HUES6 (cell line): ENCODE data around the gene TSPAN33.
"Not testable (repeated sequence)": the region's sequence is repeated elsewhere in the genome, so short reads cannot be mapped to it uniquely, and the experiment has no call there.

Experiments
- H3K27ac ChIP-seq: 2 replicates; pipeline ENCODE4 v1.7.0; 2013; ENCODE audit warnings: low read depth, mild to moderate bottlenecking, low read length, inconsistent platforms
- H3K27me3 ChIP-seq: 2 replicates; pipeline ENCODE4 v1.6.1; 2013; ENCODE audit warnings: low read length; ENCODE audit not compliant: control insufficient read depth, insufficient read depth
- H3K36me3 ChIP-seq: 2 replicates; pipeline ENCODE4 v1.6.1; 2013; ENCODE audit warnings: low read length; ENCODE audit not compliant: control insufficient read depth, insufficient read depth
- H3K4me1 ChIP-seq: 2 replicates; pipeline ENCODE4 v1.6.1; 2013; ENCODE audit warnings: low read length; ENCODE audit not compliant: control insufficient read depth, insufficient read depth
- H3K4me3 ChIP-seq: 2 replicates; pipeline ENCODE4 v1.5.1; 2013; ENCODE audit warnings: low read depth, low read length
- H3K9ac ChIP-seq: one replicate; pipeline ENCODE4 v1.6.1; 2013; ENCODE audit warnings: mild to moderate bottlenecking, low read length
- H3K9me3 ChIP-seq: 2 replicates; pipeline ENCODE4 v1.6.1; 2013; ENCODE audit warnings: low read depth, low read length; ENCODE audit not compliant: control insufficient read depth, insufficient read depth

The TSPAN33 gene

DNA sequence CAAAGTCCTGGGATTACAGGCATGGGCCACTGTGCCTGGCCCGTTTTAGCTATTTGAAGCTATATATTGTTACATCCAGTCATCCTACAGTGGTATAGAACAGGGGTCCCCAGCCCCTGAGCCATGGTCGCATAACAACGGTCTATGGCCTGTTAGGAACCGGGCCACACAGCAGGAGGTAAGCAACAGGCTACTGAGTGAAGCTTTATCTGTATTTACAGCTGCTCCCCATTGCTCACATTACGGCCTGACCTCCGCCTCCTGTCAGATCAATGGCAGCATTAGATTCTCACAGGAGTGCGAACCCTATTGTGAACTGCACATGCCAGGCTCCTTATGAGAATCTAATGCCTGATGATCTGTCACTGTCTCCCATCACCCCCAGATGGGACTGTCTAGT lies 26.3 kb upstream of the TSPAN33 start:
- no peak overlapping the region for H3K9ac ChIP-seq
- no peak overlapping the region for H3K27ac ChIP-seq
- no peaks in the 10 kb centered on the region for H3K4me1 ChIP-seq
- no peak overlapping the region for H3K4me3 ChIP-seq
- peaks cover 38% of the 10 kb centered on the region for H3K9me3 ChIP-seq
- no peaks in the 10 kb centered on the region for H3K27me3 ChIP-seq
- H3K36me3 ChIP-seq = no peaks in the 10 kb centered on the region

DNA sequence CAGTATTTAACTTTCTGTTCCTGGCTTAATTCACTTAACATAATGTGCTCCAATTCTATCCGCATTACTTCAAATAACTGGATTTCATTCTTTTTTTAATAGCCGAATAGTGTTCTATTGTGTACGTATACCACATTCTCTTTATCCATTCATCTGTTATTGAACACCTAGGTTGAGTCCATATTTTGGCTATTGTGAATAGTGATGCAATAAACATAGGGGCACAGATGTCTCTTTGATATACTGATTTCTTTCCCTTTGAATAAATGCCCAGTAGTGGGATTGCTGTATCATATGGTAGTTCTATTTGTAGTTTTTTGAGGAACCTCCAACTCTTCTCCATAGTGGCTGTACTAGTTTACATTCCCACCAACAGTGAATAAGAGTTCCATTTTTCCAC lies 25.5 kb upstream of the TSPAN33 start:
- H3K4me3 ChIP-seq = no peak overlapping the region
- no peak overlapping the region for H3K27ac ChIP-seq
- peaks cover 38% of the 10 kb centered on the region for H3K9me3 ChIP-seq
- H3K27me3 ChIP-seq = no peaks in the 10 kb centered on the region
- H3K4me1 ChIP-seq = no peaks in the 10 kb centered on the region
- no peak overlapping the region for H3K9ac ChIP-seq
- no peaks in the 10 kb centered on the region for H3K36me3 ChIP-seq

DNA sequence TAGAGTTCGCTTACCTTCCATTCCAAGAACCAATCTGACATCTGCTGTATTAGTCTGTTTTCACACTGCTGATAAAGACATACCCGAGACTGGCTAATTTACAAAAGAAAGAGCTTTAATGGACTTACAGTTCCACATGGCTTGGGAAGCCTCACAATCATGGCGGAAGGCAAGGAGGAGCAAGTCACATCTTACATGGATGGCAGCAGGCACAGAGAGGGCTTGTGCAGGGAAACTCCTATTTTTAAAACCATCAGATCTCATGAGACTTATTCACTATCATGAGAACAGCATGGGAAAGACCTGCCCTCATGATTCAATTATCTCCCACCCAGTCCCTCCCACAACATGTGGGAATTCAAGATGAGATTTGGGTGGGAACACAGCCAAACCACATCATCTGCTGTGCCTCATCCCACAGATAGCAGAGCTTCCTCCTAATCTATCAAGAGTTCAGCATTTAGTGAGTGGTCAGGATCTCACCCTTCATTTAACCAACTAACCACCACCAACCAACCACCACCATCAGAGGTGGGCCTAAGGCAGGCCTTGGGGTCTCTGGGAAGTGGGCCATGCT lies 22.9 kb upstream of the TSPAN33 start:
- not testable (repeated sequence) for H3K36me3 ChIP-seq, H3K27me3 ChIP-seq, H3K4me1 ChIP-seq, H3K4me3 ChIP-seq, H3K9ac ChIP-seq, H3K27ac ChIP-seq
- peaks cover 38% of the 10 kb centered on the region for H3K9me3 ChIP-seq

DNA sequence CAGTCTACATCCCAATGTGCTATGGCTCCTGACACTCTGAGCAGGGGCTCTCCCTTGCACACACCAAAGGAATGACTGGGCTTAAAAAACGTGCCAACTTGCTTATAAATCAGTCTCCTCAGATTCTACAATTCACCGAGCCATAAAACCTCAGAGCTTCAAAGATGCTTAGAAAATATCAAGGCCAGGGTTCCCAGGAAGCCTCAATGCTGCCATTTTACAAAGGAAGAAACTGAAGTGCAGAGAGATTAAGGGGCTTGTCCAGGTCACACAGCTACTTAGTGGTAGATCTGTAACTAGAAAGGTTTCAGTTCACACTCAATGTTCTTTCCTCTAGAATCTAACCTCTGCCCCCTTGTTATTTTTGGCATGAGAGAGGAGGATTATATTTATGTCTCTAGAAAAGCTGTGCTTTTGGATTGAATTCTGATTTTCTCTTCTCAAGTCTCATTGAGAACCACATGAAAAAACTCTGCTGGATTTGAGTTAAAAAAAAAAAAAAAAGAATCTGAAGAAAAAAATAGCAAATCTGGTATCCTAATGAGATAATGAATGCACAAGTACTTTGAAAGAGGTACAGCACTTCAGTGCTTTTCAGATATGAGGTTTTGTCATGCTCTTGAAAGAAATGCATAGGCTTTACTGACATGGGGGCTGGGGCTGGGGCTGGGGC lies 22.3 kb upstream of the TSPAN33 start:
- Histone ChIP-seq H3K9ac (no peak overlapping the region), H3K9me3 (peaks cover 38% of the 10 kb centered on the region), H3K4me3 (no peak overlapping the region), H3K27ac (no peak overlapping the region), H3K36me3 (no peaks in the 10 kb centered on the region), H3K27me3 (no peaks in the 10 kb centered on the region), H3K4me1 (no peaks in the 10 kb centered on the region)

DNA sequence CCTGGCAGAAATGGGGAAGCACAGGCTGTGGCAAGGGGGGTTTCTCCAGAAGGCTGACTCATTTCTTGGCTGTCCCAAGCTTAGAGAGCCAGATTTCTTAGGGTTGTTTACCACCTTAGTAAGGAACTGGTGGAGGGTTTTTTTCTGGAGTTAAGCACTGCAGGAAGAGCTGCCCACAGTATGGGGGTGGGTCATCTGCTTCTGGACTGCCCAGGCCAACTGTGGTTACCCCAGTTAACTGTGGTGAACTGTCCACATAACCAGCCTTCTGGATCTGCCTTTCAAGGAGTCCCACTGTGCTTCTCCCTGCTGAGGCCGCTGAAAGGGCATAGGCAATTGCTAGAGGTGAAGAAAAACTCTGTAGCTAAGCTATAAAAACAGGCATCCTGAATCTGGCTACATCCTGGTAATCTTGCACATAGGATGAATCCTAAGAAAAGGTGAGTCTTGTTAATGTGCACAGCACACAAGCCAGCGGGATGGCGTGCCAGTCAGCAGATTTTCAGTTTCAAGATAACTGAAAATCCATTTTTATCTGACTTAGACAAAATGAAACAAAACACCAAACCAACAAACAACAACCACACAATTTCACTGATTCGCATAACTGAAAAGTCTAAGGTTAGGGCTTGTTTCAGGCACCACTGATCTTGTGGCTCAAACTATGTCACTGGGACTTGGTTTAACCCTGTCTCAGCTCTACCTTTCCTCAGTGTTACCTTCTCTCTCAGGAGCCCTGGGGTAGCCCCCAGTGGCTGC lies 21.6 kb upstream of the TSPAN33 start:
- Histone ChIP-seq H3K4me1 (no peaks in the 10 kb centered on the region), H3K27me3 (no peaks in the 10 kb centered on the region), H3K9me3 (peaks cover 38% of the 10 kb centered on the region), H3K27ac (no peak overlapping the region), H3K4me3 (no peak overlapping the region), H3K9ac (no peak overlapping the region), H3K36me3 (no peaks in the 10 kb centered on the region)

DNA sequence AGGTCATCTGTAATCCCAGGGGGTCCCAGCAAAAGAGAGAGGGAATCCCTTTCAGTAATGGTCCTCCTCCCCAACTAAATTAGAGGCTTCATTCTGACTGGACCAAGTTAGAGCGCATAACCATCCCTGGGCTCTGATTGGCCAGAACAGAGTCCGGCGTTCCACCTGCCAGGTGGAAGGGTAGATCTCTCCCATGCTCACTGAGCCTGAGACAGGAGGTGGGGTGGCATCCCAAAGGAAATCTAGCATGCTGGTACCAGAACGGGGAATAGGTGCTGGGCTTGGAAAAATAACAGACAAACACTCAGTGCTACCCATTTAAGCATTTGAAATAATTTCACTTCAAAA lies 21.0 kb upstream of the TSPAN33 start:
- no peaks in the 10 kb centered on the region for H3K4me1 ChIP-seq
- H3K27ac ChIP-seq = no peak overlapping the region
- no peaks in the 10 kb centered on the region for H3K36me3 ChIP-seq
- no peak overlapping the region for H3K4me3 ChIP-seq
- peaks cover 34% of the 10 kb centered on the region for H3K9me3 ChIP-seq
- no peaks in the 10 kb centered on the region for H3K27me3 ChIP-seq
- H3K9ac ChIP-seq = no peak overlapping the region

DNA sequence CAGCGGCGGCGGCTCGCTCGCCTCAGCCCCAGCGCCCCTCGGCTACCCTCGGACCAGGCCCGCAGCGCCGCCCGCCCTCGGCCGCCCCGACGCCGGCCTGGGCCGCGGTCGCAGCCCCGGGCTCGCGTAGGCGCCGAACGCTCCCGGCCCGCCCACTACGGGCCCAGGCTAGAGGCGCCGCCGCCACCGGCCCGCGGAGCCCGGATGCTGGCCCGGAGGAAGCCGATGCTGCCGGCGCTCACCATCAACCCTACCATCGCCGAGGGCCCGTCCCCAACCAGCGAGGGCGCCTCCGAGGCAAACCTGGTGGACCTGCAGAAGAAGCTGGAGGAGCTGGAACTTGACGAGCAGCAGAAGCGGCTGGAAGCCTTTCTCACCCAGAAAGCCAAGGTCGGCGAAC lies 18.2 kb upstream of the TSPAN33 start:
- H3K36me3 ChIP-seq = no peaks in the 10 kb centered on the region
- peaks cover 14% of the 10 kb centered on the region for H3K9me3 ChIP-seq
- H3K4me1 ChIP-seq = no peaks in the 10 kb centered on the region
- no peak overlapping the region for H3K4me3 ChIP-seq
- no peak overlapping the region for H3K27ac ChIP-seq
- H3K9ac ChIP-seq = no peak overlapping the region
- H3K27me3 ChIP-seq = no peaks in the 10 kb centered on the region

DNA sequence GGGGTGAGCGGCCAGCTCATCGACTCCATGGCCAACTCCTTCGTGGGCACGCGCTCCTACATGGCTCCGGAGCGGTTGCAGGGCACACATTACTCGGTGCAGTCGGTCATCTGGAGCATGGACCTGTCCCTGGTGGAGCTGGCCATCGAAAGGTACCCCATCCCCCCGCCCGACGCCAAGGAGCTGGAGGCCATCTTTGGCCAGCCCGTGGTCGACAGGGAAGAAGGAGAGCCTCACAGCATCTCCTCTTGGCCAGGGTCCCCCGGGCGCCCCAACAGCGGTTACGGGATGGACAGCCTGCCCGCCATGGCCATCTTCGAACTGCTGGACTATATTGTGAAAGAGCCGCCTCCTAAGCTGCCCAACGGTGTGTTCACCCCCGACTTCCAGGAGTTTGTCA lies 17.4 kb upstream of the TSPAN33 start:
- Histone ChIP-seq H3K4me1 (no peaks in the 10 kb centered on the region), H3K9ac (no peak overlapping the region), H3K27me3 (no peaks in the 10 kb centered on the region), H3K36me3 (no peaks in the 10 kb centered on the region), H3K27ac (no peak overlapping the region), H3K4me3 (no peak overlapping the region), H3K9me3 (peaks cover 6% of the 10 kb centered on the region; the same call in 1 of the 2 replicates)

DNA sequence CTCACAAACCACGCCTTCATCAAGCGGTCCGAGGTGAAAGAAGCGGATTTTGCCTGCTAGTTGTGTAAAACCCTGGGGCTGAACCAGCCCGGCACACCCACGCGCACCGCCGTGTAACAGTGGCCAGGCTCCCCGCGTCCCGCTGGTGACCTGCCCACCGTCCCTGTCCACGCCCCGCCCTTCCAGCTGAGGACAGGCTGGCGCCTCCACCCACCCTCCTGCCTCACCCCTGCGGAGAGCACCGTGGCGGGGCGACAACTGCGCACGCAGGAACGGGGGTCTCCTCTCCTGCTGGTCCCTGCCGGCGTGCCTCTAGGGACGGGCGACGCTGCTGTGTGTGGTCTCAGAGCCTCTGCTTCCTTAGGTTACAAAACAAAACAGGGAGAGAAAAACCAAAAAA lies 16.9 kb upstream of the TSPAN33 start:
- Histone ChIP-seq H3K4me3 (no peak overlapping the region), H3K4me1 (no peaks in the 10 kb centered on the region), H3K9ac (no peak overlapping the region), H3K36me3 (no peaks in the 10 kb centered on the region), H3K27me3 (no peaks in the 10 kb centered on the region), H3K9me3 (0 out of 2 replicates have a peak, but pooled peaks cover 5% of the 10 kb centered on the region), H3K27ac (no peak overlapping the region)

DNA sequence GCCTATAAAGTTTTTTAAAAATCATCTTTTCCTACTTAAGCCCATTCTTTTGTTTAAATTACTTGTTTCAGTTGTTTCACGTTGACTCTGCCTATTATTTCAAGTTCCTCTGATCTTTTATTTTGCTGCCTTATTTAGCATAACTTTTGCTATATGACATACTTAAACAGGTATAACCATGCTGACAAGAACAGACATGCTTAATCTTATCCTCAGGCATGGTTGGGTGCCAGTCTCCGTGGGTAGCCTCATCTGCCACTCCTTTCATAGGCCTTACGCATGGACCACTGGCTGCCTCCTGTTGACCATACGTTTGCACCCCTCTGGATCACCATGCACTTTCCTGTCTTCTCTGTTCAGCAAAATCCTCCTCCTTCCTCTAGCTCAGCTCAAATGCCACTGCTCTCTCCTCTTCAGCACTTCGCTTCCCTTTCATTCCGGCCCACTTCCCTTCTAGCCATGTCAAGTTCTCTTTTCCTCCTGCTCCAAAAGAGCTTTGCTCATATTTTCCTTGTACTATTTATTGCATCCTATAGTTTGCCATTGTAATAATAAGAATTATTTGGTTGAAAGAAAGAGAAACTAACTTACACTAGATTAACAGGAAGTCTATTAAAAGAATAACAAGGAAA lies 10.0 kb upstream of the TSPAN33 start:
- no peaks in the 10 kb centered on the region for H3K4me1 ChIP-seq
- H3K36me3 ChIP-seq = no peaks in the 10 kb centered on the region
- H3K4me3 ChIP-seq = no peak overlapping the region
- no peaks in the 10 kb centered on the region for H3K9me3 ChIP-seq
- H3K27me3 ChIP-seq = no peaks in the 10 kb centered on the region
- no peak overlapping the region for H3K9ac ChIP-seq
- H3K27ac ChIP-seq = no peak overlapping the region
